ENCODE results near the gene CHRM4. TPM values are rescaled to one million over a fixed set of nuclear protein-coding genes. Genes with fewer than 3 reads are reported as not detected.
A peak's percentile ranks its signal among the peaks of the same experiment; 100 is the strongest.

The CHRM4 gene
- total RNA-seq, 2 donors from 2014 or later, result 0.46 TPM; not detected in 1

DNA sequence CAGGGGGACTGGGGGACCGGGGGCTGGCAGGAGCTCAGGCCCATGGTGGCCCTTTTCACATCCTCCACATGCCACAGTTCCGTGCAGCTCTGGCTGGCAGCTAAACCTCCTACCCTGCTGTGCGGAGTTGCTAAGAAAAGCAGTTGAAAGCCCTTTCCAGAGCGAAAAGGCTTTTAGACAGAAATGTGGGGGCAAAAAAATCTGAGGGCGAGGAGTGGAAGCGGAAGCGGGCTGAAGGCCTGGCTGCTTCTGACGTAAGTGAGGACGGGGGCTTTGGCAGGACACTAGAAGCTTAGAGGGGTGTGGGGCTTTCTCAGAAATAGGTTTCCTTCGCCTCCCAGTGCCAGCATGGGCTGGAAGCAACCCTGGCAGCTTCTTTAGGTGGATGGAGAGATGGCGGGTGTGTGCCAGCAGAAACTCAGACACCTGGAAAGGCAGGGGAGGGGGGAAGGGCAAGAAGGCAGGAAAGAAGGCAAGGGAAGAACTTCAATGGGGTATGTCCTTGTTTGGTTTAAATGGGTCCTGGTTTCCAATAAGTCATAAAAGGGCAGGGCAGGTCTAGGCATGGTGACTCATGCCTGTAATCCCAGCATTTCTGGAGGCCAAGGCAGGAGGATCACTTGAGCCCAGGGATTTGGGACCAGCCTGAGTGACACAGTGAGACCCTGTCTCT, 55.5 kb downstream of the CHRM4 start:
- H3K9ac ChIP-seq (ENCODE audit: extremely low read depth, low read length, poor library complexity, severe bottlenecking), result no peak overlapping the region
- H3K27ac Mint-ChIP-seq, result no peak overlapping the region
- no peak overlapping the region for H3K4me3 ChIP-seq (ENCODE audit: low read length)
- no peaks in the 10 kb centered on the region for H3K36me3 ChIP-seq (ENCODE audit: control insufficient read depth, insufficient read depth, low read length)
- H3K27me3 Mint-ChIP-seq (ENCODE audit: insufficient read depth), result peaks cover 77% of the 10 kb centered on the region
- WGBS, 2 experiments (ENCODE audit: insufficient coverage in 1 of 2, insufficient read length in 1 of 2), result 68 to 80% methylated on average over 9 to 11 of the region's 11 CpGs
- H3K4me1 ChIP-seq (ENCODE audit: control insufficient read depth, insufficient read depth, low read length), result peaks cover 9% of the 10 kb centered on the region
- DNase-seq, result peak; percentile 55
- H3K9me3 Mint-ChIP-seq, result no peaks in the 10 kb centered on the region
- H3K27ac ChIP-seq (ENCODE audit: low read depth, low read length), result peak overlapping the region; percentile 67
- TF ChIP-seq, protein P1, sequence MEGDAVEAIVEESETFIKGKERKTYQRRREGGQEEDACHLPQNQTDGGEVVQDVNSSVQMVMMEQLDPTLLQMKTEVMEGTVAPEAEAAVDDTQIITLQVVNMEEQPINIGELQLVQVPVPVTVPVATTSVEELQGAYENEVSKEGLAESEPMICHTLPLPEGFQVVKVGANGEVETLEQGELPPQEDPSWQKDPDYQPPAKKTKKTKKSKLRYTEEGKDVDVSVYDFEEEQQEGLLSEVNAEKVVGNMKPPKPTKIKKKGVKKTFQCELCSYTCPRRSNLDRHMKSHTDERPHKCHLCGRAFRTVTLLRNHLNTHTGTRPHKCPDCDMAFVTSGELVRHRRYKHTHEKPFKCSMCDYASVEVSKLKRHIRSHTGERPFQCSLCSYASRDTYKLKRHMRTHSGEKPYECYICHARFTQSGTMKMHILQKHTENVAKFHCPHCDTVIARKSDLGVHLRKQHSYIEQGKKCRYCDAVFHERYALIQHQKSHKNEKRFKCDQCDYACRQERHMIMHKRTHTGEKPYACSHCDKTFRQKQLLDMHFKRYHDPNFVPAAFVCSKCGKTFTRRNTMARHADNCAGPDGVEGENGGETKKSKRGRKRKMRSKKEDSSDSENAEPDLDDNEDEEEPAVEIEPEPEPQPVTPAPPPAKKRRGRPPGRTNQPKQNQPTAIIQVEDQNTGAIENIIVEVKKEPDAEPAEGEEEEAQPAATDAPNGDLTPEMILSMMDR (conservative IDR thresholded peaks at IDR 0.05), result no peak
- no peaks in the 10 kb centered on the region for H3K9me3 ChIP-seq (ENCODE audit: control insufficient read depth, low read length)
- peaks cover 58% of the 10 kb centered on the region for H3K27me3 ChIP-seq (ENCODE audit: control insufficient read depth, insufficient read depth, low read length, poor library complexity, severe bottlenecking)
- H3K4me1 Mint-ChIP-seq, result peaks cover 27% of the 10 kb centered on the region
- no peaks in the 10 kb centered on the region for H3K36me3 Mint-ChIP-seq (ENCODE audit: low read depth)
- H3K4me3 Mint-ChIP-seq, result no peak overlapping the region

DNA sequence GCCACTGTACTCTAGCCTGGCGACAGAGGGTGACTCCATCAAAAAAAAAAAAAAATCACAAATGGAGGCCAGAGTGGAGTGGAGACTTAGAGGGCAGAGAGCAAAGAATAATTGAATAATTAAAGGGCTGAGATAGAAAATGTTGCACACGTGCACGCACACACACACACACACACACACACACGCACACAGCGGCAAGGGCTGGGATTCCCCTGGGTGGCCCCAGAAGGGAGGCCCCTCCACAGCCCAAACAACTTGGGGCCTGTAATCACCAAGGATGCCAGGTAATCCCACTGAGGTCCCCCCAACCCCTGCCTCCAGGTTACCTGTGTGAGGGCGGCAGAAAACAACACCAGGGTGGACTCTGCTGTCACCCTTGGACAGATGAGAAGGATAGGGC, 56.3 kb downstream of the CHRM4 start:
- Mint-ChIP-seq H3K36me3 (ENCODE audit: low read depth) (no peaks in the 10 kb centered on the region), H3K4me1 (peaks cover 35% of the 10 kb centered on the region), H3K27ac (no peak overlapping the region), H3K4me3 (no peak overlapping the region), H3K9me3 (no peaks in the 10 kb centered on the region), H3K27me3 (ENCODE audit: insufficient read depth) (peaks cover 80% of the 10 kb centered on the region)
- Histone ChIP-seq H3K4me1 (ENCODE audit: control insufficient read depth, insufficient read depth, low read length) (peaks cover 15% of the 10 kb centered on the region), H3K9ac (ENCODE audit: extremely low read depth, low read length, poor library complexity, severe bottlenecking) (no peak overlapping the region), H3K27ac (ENCODE audit: low read depth, low read length) (peak overlapping the region; percentile 67), H3K4me3 (ENCODE audit: low read length) (no peak overlapping the region), H3K27me3 (ENCODE audit: control insufficient read depth, insufficient read depth, low read length, poor library complexity, severe bottlenecking) (peaks cover 66% of the 10 kb centered on the region), H3K9me3 (ENCODE audit: control insufficient read depth, low read length) (no peaks in the 10 kb centered on the region), H3K36me3 (ENCODE audit: control insufficient read depth, insufficient read depth, low read length) (no peaks in the 10 kb centered on the region)
- TF ChIP-seq, protein P1 (conservative IDR thresholded peaks at IDR 0.05), result no peak
- WGBS, 2 experiments (ENCODE audit: insufficient coverage in 1 of 2, insufficient read length in 1 of 2), result 93 to 100% methylated on average over 2 to 6 of the region's 6 CpGs
- no peak for DNase-seq

- DNase-seq, result no peak
- TF ChIP-seq, protein P1 (conservative IDR thresholded peaks at IDR 0.05), result no peak
- peaks cover 73% of the 10 kb centered on the region for H3K27me3 ChIP-seq (ENCODE audit: control insufficient read depth, insufficient read depth, low read length, poor library complexity, severe bottlenecking)
- Mint-ChIP-seq H3K4me3 (peak overlapping the region; percentile 50), H3K9me3 (no peaks in the 10 kb centered on the region), H3K27ac (no peak overlapping the region), H3K27me3 (ENCODE audit: insufficient read depth) (peaks cover 86% of the 10 kb centered on the region), H3K4me1 (peaks cover 26% of the 10 kb centered on the region), H3K36me3 (ENCODE audit: low read depth) (no peaks in the 10 kb centered on the region)
- no peak overlapping the region for H3K27ac ChIP-seq (ENCODE audit: low read depth, low read length)
- H3K36me3 ChIP-seq (ENCODE audit: control insufficient read depth, insufficient read depth, low read length), result no peaks in the 10 kb centered on the region
- no peak overlapping the region for H3K9ac ChIP-seq (ENCODE audit: extremely low read depth, low read length, poor library complexity, severe bottlenecking)
- no peaks in the 10 kb centered on the region for H3K9me3 ChIP-seq (ENCODE audit: control insufficient read depth, low read length)
- peaks cover 11% of the 10 kb centered on the region for H3K4me1 ChIP-seq (ENCODE audit: control insufficient read depth, insufficient read depth, low read length)
- 94 to 95% methylated on average over 2 to 3 of the region's 3 CpGs for WGBS, 2 experiments (ENCODE audit: insufficient coverage in 1 of 2, insufficient read length in 1 of 2)
- H3K4me3 ChIP-seq (ENCODE audit: low read length), result no peak overlapping the region
These were observed 57.4 kb downstream of the CHRM4 start for GRCh38 chr11:46334211-46334610.

Small RNAs within 50 kb of the gene (microRNA-seq; reads per million reads assigned to microRNA genes)
- gene MIR4688 (ENCODE audit: borderline microRNAs expressed), result 0.44 reads per million

Other genes starting within 250 kb of the CHRM4 start
- 1 to 10 TPM; 8.8 to 9.9 TPM for gene CREB3L1, start 114.1 kb downstream of the CHRM4 start, total RNA-seq
- gene DGKZ, start 44.3 kb downstream of the CHRM4 start, total RNA-seq, result 10 to 100 TPM; 49.6 to 57.3 TPM
- gene MDK, start 10.1 kb downstream of the CHRM4 start, total RNA-seq, result 1,000 to 10,000 TPM in 1 of 2 donors, 100 to 1,000 TPM in 1; 644 to 1,502 TPM
- 10 to 100 TPM; 54.5 to 67.8 TPM for gene AMBRA1, start 202.2 kb upstream of the CHRM4 start, total RNA-seq
- gene HARBI1, start 225.5 kb upstream of the CHRM4 start, total RNA-seq, result 1 to 10 TPM; 7.5 to 8.4 TPM
- gene ATG13, start 225.8 kb upstream of the CHRM4 start, total RNA-seq, result 100 to 1,000 TPM in 1 of 2 donors, 10 to 100 TPM in 1; 96.4 to 130 TPM

All from endodermal cell (in vitro differentiated cells).